DOHH2 (cell line): ENCODE results near the gene NF1.

Experiments used
- EZH2phosphoT487 ChIP-seq: fragments of 200-600 bp; sonication (generic); IDR thresholded peaks from 2 replicates; pipeline ENCODE4 v1.6.1; 2017; ENCODE audit warnings: borderline replicate concordance, mild to moderate bottlenecking, antibody characterized with exemption, low read length, moderate library complexity, mixed read lengths
- TF ChIP-seq, protein P1 (sequence below): fragments of 200-600 bp; sonication (generic); IDR thresholded peaks from one replicate; pipeline ENCODE4 v1.5.1; 2014; ENCODE audit warnings: antibody characterized with exemption, mild to moderate bottlenecking, low read depth, low read length; ENCODE audit not compliant: poor library complexity, severe bottlenecking

- TF ChIP-seq, protein P1, sequence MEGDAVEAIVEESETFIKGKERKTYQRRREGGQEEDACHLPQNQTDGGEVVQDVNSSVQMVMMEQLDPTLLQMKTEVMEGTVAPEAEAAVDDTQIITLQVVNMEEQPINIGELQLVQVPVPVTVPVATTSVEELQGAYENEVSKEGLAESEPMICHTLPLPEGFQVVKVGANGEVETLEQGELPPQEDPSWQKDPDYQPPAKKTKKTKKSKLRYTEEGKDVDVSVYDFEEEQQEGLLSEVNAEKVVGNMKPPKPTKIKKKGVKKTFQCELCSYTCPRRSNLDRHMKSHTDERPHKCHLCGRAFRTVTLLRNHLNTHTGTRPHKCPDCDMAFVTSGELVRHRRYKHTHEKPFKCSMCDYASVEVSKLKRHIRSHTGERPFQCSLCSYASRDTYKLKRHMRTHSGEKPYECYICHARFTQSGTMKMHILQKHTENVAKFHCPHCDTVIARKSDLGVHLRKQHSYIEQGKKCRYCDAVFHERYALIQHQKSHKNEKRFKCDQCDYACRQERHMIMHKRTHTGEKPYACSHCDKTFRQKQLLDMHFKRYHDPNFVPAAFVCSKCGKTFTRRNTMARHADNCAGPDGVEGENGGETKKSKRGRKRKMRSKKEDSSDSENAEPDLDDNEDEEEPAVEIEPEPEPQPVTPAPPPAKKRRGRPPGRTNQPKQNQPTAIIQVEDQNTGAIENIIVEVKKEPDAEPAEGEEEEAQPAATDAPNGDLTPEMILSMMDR = no peak
- no peak for TF ChIP-seq EZH2phosphoT487
These were observed at the start of gene NF1 for GRCh38 chr17:31094600-31095235.
